DMS 273 treated with DMSO at 0.1 percent for 48 hours (cell line): Measurements from ENCODE around the gene NUP98.
"Not testable (repeated sequence)": the region's sequence is repeated elsewhere in the genome, so short reads cannot be mapped to it uniquely, and the experiment has no call there.

Experiments
- DNase-seq: peaks from one replicate; lab custom pipeline; 2025; lab: John Stamatoyannopoulos, UW

NUP98 gene

GRCh38 chr11:3799143-3799542, 1.8 kb upstream of the NUP98 start:
- DNase-seq, result no peak

GRCh38 chr11:3796801-3797328, 489 bp downstream of the NUP98 start:
- DNase-seq, result no peak

- no peak for DNase-seq
Observed at GRCh38 chr11:3796346-3796745, 1.0 kb downstream of the NUP98 start.

- DNase-seq, result no peak
Observed at GRCh38 chr11:3796002-3796311, 1.4 kb downstream of the NUP98 start.

- DNase-seq, result no peak
Observed at GRCh38 chr11:3795131-3796001, 2.0 kb downstream of the NUP98 start.

GRCh38 chr11:3794387-3794786, 3.0 kb downstream of the NUP98 start:
- not testable (repeated sequence) for DNase-seq

GRCh38 chr11:3786781-3787428, 10.4 kb downstream of the NUP98 start:
- no peak for DNase-seq

GRCh38 chr11:3783611-3784010, 13.7 kb downstream of the NUP98 start:
- DNase-seq, result no peak

- DNase-seq, result no peak
Observed at GRCh38 chr11:3782963-3783362, 14.4 kb downstream of the NUP98 start.

GRCh38 chr11:3781423-3781822, 15.9 kb downstream of the NUP98 start:
- DNase-seq, result no peak

GRCh38 chr11:3775736-3776406, 21.5 kb downstream of the NUP98 start:
- DNase-seq, result no peak

GRCh38 chr11:3773180-3773579, 24.2 kb downstream of the NUP98 start:
- no peak for DNase-seq

GRCh38 chr11:3767536-3767935, 29.8 kb downstream of the NUP98 start:
- DNase-seq, result no peak

GRCh38 chr11:3766836-3767235, 30.5 kb downstream of the NUP98 start:
- DNase-seq, result not testable (repeated sequence)

GRCh38 chr11:3764266-3764665, 33.1 kb downstream of the NUP98 start:
- no peak for DNase-seq

- DNase-seq, result no peak
Observed at GRCh38 chr11:3755151-3755550, 42.2 kb downstream of the NUP98 start.

- no peak for DNase-seq
Observed at GRCh38 chr11:3753110-3753509, 44.2 kb downstream of the NUP98 start.

GRCh38 chr11:3747704-3748103, 49.6 kb downstream of the NUP98 start:
- no peak for DNase-seq

GRCh38 chr11:3745161-3745560, 52.2 kb downstream of the NUP98 start:
- DNase-seq, result no peak

GRCh38 chr11:3738723-3739122, 58.6 kb downstream of the NUP98 start:
- no peak for DNase-seq

GRCh38 chr11:3738241-3738640, 59.1 kb downstream of the NUP98 start:
- DNase-seq, result no peak

GRCh38 chr11:3737386-3737933, 59.9 kb downstream of the NUP98 start:
- DNase-seq, result no peak

GRCh38 chr11:3736816-3737215, 60.5 kb downstream of the NUP98 start:
- no peak for DNase-seq
